WTC11 (cell line): ENCODE results near the gene TMEM238. TPM values are rescaled to one million over a fixed set of nuclear protein-coding genes. Genes with fewer than 3 reads are reported as not detected.

ENCODE experiments used
- ATAC-seq: fragments of 200-7000 bp; cut with Tn5 transposase; 2 replicates; pipeline ENCODE4 v1.10.0; 2021; ENCODE audit warnings: mild to moderate bottlenecking, moderate library complexity
- CTCF ChIA-PET: fragments of 300-600 bp; sonication (Branson Sonifier 250); formaldehyde crosslinking; loops from one replicate; lab custom pipeline; 2021; ENCODE audit warnings: antibody characterized with exemption; lab: Charles Lee
- POLR2A ChIA-PET: fragments of 350-600 bp; sonication (Branson Sonifier 250); formaldehyde crosslinking; loops from one replicate; lab custom pipeline; 2021; ENCODE audit warnings: antibody characterized with exemption; lab: Charles Lee
- DNase-seq: peaks from one replicate; pipeline ENCODE4 v3.0.0; 2021; ENCODE audit warnings: low spot score
- H3K27ac Mint-ChIP-seq: 2 replicates; pipeline ENCODE4 v1.8.0; 2021; ENCODE audit warnings: mixed read lengths
- H3K27me3 Mint-ChIP-seq: 2 replicates; pipeline ENCODE4 v1.8.0; 2021; ENCODE audit warnings: low read depth, mild to moderate bottlenecking, moderate library complexity, mixed read lengths
- H3K36me3 Mint-ChIP-seq: 2 replicates; pipeline ENCODE4 v1.8.0; 2021; ENCODE audit warnings: mixed read lengths
- H3K4me1 Mint-ChIP-seq: 2 replicates; pipeline ENCODE4 v1.8.0; 2022; ENCODE audit warnings: mixed read lengths
- H3K4me3 Mint-ChIP-seq: 2 replicates; pipeline ENCODE4 v1.8.0; 2021; ENCODE audit warnings: mild to moderate bottlenecking, moderate library complexity, mixed read lengths
- H3K9me3 Mint-ChIP-seq: 2 replicates; pipeline ENCODE4 v1.8.0; 2021; ENCODE audit warnings: mixed read lengths
- AFF4 ChIP-seq: sonication (generic); formaldehyde crosslinking; IDR thresholded peaks from 2 replicates; pipeline ENCODE4 v1.8.1; 2023; ENCODE audit warnings: mild to moderate bottlenecking, missing genetic modification reagents, borderline replicate concordance
- AR ChIP-seq: fragments of 250-450 bp; sonication (Bioruptor Pico); IDR thresholded peaks from 2 replicates; pipeline ENCODE4 v1.9.0; 2021; ENCODE audit warnings: mild to moderate bottlenecking
- ATF1 ChIP-seq: sonication (generic); formaldehyde crosslinking; IDR thresholded peaks from 2 replicates; pipeline ENCODE4 v1.8.1; 2023; ENCODE audit warnings: mild to moderate bottlenecking, moderate library complexity, missing genetic modification reagents
- E2F1 ChIP-seq: sonication (generic); formaldehyde crosslinking; IDR thresholded peaks from 2 replicates; pipeline ENCODE4 v1.8.0; 2022; ENCODE audit warnings: mild to moderate bottlenecking, missing genetic modification reagents
- ERG ChIP-seq: fragments of 250-450 bp; sonication (Bioruptor Pico); IDR thresholded peaks from 2 replicates; pipeline ENCODE4 v1.8.0; 2021; ENCODE audit warnings: mild to moderate bottlenecking
- GRHL2 ChIP-seq: fragments of 250-450 bp; sonication (Bioruptor Pico); IDR thresholded peaks from 2 replicates; pipeline ENCODE4 v1.8.0; 2022; ENCODE audit warnings: mild to moderate bottlenecking, moderate library complexity; ENCODE audit not compliant: insufficient replicate concordance, severe bottlenecking
- HMGA2 ChIP-seq: fragments of 250-450 bp; sonication (Bioruptor Pico); IDR thresholded peaks from 2 replicates; pipeline ENCODE4 v1.4.0; 2021; ENCODE audit warnings: mild to moderate bottlenecking, moderate library complexity
- HMGXB4 ChIP-seq: sonication (generic); formaldehyde crosslinking; IDR thresholded peaks from 2 replicates; pipeline ENCODE4 v1.8.1; 2023; ENCODE audit warnings: mild to moderate bottlenecking, moderate library complexity, missing genetic modification reagents
- JUN ChIP-seq: sonication (generic); formaldehyde crosslinking; IDR thresholded peaks from 2 replicates; pipeline ENCODE4 v1.8.0; 2023; ENCODE audit warnings: mild to moderate bottlenecking, missing genetic modification reagents
- MLX ChIP-seq: sonication (generic); formaldehyde crosslinking; IDR thresholded peaks from 2 replicates; pipeline ENCODE4 v1.8.1; 2023; ENCODE audit warnings: mild to moderate bottlenecking, missing genetic modification reagents, moderate library complexity
- NFATC4 ChIP-seq: fragments of 250-450 bp; sonication (Bioruptor Pico); IDR thresholded peaks from 2 replicates; pipeline ENCODE4 v1.9.0; 2021; ENCODE audit warnings: mild to moderate bottlenecking
- PREB ChIP-seq: sonication (generic); formaldehyde crosslinking; IDR thresholded peaks from 2 replicates; pipeline ENCODE4 v1.8.1; 2022; ENCODE audit warnings: mild to moderate bottlenecking, missing genetic modification reagents, moderate library complexity, borderline replicate concordance
- RELA ChIP-seq: sonication (generic); formaldehyde crosslinking; IDR thresholded peaks from 2 replicates; pipeline ENCODE4 v1.8.1; 2022; ENCODE audit warnings: missing genetic modification reagents, mild to moderate bottlenecking, borderline replicate concordance
- TEAD1 ChIP-seq: sonication (generic); formaldehyde crosslinking; IDR thresholded peaks from 2 replicates; pipeline ENCODE4 v1.8.0; 2022; ENCODE audit warnings: mild to moderate bottlenecking, missing genetic modification reagents
- ZNF121 ChIP-seq: sonication (generic); formaldehyde crosslinking; IDR thresholded peaks from 2 replicates; pipeline ENCODE4 v1.8.0; 2023; ENCODE audit warnings: missing genetic modification reagents
- ZNF138 ChIP-seq: sonication (generic); formaldehyde crosslinking; conservative IDR thresholded peaks from 2 replicates; pipeline ENCODE4 v1.8.1; 2022; ENCODE audit warnings: mild to moderate bottlenecking, moderate library complexity, missing genetic modification reagents
- ZSCAN18 ChIP-seq: fragments of 250-450 bp; sonication (Bioruptor Pico); IDR thresholded peaks from 2 replicates; pipeline ENCODE4 v2.1.2; 2022; ENCODE audit warnings: mild to moderate bottlenecking, moderate library complexity
- total RNA-seq: library from RNA; stranded (reverse); gene quantifications from 3 replicates; pipeline ENCODE4 v1.2.3, GENCODE V29; 2021

The TMEM238 gene
- total RNA-seq, 1 experiment from 2014 or later: 8.3 TPM

- CTCF ChIA-PET: interaction anchor here (0.9 to 1.5 kb wide), 3 partner anchors 14 to 97 kb away, joined by 3 to 6 read pairs (median 3); partner anchors contain the start of gene TMEM238
- peaks cover 23% of the 10 kb centered on the region for H3K36me3 Mint-ChIP-seq
- no peak overlapping the region for H3K4me3 Mint-ChIP-seq
- H3K27me3 Mint-ChIP-seq: peaks cover 5% of the 10 kb centered on the region
- no peaks in the 10 kb centered on the region for H3K9me3 Mint-ChIP-seq
- peaks cover 16% of the 10 kb centered on the region for H3K4me1 Mint-ChIP-seq
- DNase-seq: no peak
- POLR2A ChIA-PET: no interaction called here
- H3K27ac Mint-ChIP-seq: no peak overlapping the region; the same call in 1 of the 2 replicates
- no peak for ATAC-seq
- TF ChIP-seq JUN (no peak), ZNF138 (no peak), ERG (no peak), PREB (CRISPR knock-in tag) (no peak), AFF4 (no peak), GRHL2 (CRISPR knock-in tag) (no peak), ZSCAN18 (CRISPR knock-in tag) (no peak), HMGA2 (CRISPR knock-in tag) (no peak), TEAD1 (CRISPR knock-in tag) (no peak), MLX (no peak), ATF1 (no peak), RELA (CRISPR knock-in tag) (no peak), E2F1 (CRISPR knock-in tag) (no peak), ZNF121 (no peak), AR (no peak), HMGXB4 (CRISPR knock-in tag) (no peak), NFATC4 (no peak)
These were observed 14.3 kb upstream of the TMEM238 start for GRCh38 chr19:55398200-55398925.
